Sciatic nerve (tissue), 2 donors: ENCODE results near the gene ZNF460. TPM values are rescaled to one million over a fixed set of nuclear protein-coding genes. Genes with fewer than 3 reads are reported as not detected.
A peak's percentile ranks its signal among the peaks of the same experiment; 100 is the strongest.
"Not testable (repeated sequence)": the region's sequence is repeated elsewhere in the genome, so short reads cannot be mapped to it uniquely, and the experiment has no call there.

Source experiments
- ATAC-seq: fragments of 200-7000 bp; cut with Tn5 transposase; one replicate; pipeline ENCODE4 v1.9.1; 2020; ENCODE audit warnings: mild to moderate bottlenecking, moderate library complexity
- DNase-seq: peaks from one replicate; pipeline ENCODE4 v3.0.0-alpha.2; 2020; ENCODE audit warnings: low spot score
- intact Hi-C: fragments of 100-400 bp; cut with DNase I; formaldehyde crosslinking; loops from one replicate; pipeline ENCODE4 v1.14.2; 2022
- total RNA-seq: library from RNA; stranded (reverse); fragmentation: NEBNext Ultra II Directional; extraction: Animal tissue kit (Norgen Biotek cat#: 25700); gene quantifications from one replicate; pipeline ENCODE4 v1.2.1, GENCODE V29; 2021
- donor health status: DM: no; HTN: no; CAD: no.
- donor health status: DM: no; HTN: no; CAD: no.

ZNF460 gene
- total RNA-seq, 1 donor from 2014 or later, result 80.5 TPM

GRCh38 chr19:57278481-57278880, 1.8 kb upstream of the ZNF460 start:
- DNase-seq, ATAC-seq, intact Hi-C loops: not testable (repeated sequence)

- peak; percentile 98 for ATAC-seq
- intact Hi-C loops, result no loop called here
- peak; percentile 92 for DNase-seq
Measured at GRCh38 chr19:57279418-57280164, 694 bp upstream of the ZNF460 start.

- intact Hi-C loops, result no loop called here
- DNase-seq (no peak), ATAC-seq (no peak)
Measured at GRCh38 chr19:57280962-57281400, 696 bp downstream of the ZNF460 start.

GRCh38 chr19:57282011-57282643, 1.8 kb downstream of the ZNF460 start:
- intact Hi-C loops, result no loop called here
- ATAC-seq (no peak), DNase-seq (no peak)

- DNase-seq (no peak), ATAC-seq (no peak)
- intact Hi-C loops, result no loop called here
Measured at GRCh38 chr19:57288373-57288772, 8.1 kb downstream of the ZNF460 start.

- DNase-seq, result no peak
- intact Hi-C loops, result no loop called here
- ATAC-seq, result no peak
Measured at GRCh38 chr19:57290970-57291369, 10.7 kb downstream of the ZNF460 start.

- intact Hi-C loops, result no loop called here
- DNase-seq, result no peak
- no peak for ATAC-seq
Measured at GRCh38 chr19:57292547-57292946, 12.3 kb downstream of the ZNF460 start.

GRCh38 chr19:57293719-57294118, 13.4 kb downstream of the ZNF460 start:
- intact Hi-C loops, result no loop called here
- DNase-seq (no peak), ATAC-seq (no peak)

- DNase-seq (no peak), ATAC-seq (peak; percentile 32)
- intact Hi-C loops, result no loop called here
Measured at GRCh38 chr19:57302020-57302465, 21.8 kb downstream of the ZNF460 start.

- intact Hi-C loops, result no loop called here
- no peak for ATAC-seq
Measured at GRCh38 chr19:57302727-57303401, 22.6 kb downstream of the ZNF460 start.

GRCh38 chr19:57305056-57305455, 24.8 kb downstream of the ZNF460 start:
- intact Hi-C loops, result no loop called here
- ATAC-seq (no peak), DNase-seq (no peak)

More at GRCh38 chr19:57302727-57303401, 22.6 kb downstream of the ZNF460 start:
- no peak for DNase-seq

- ATAC-seq (no peak), DNase-seq (no peak)
- intact Hi-C loops, result no loop called here
Measured at GRCh38 chr19:57308514-57308913, 28.2 kb downstream of the ZNF460 start.

GRCh38 chr19:57310792-57311191, 30.5 kb downstream of the ZNF460 start:
- DNase-seq, result no peak
- ATAC-seq, result no peak
- intact Hi-C loops, result no loop called here

- ATAC-seq, result no peak
- intact Hi-C loops, result no loop called here
- no peak for DNase-seq
Measured at GRCh38 chr19:57314146-57314545, 33.9 kb downstream of the ZNF460 start.

- no peak for ATAC-seq
- intact Hi-C loops, result no loop called here
Measured at GRCh38 chr19:57317503-57317902, 37.2 kb downstream of the ZNF460 start.

GRCh38 chr19:57319869-57320179, 39.5 kb downstream of the ZNF460 start:
- ATAC-seq, result peak; percentile 23
- intact Hi-C loops, result no loop called here
- DNase-seq, result no peak

More at GRCh38 chr19:57317503-57317902, 37.2 kb downstream of the ZNF460 start:
- DNase-seq, result no peak

GRCh38 chr19:57320180-57321084, 40.1 kb downstream of the ZNF460 start, which contains the start of gene ZNF543:
TSS of gene ZNF543 (plus strand) at chr19:57320472. CDS start at chr19:57320854, 382 bp downstream.
- DNase-seq (peak; percentile 97), ATAC-seq (peak; percentile 100)
- intact Hi-C loops, result no loop called here

GRCh38 chr19:57321116-57321515, 40.8 kb downstream of the ZNF460 start:
- DNase-seq (no peak), ATAC-seq (no peak)
- intact Hi-C loops, result no loop called here

- intact Hi-C loops, result no loop called here
- no peak for ATAC-seq
- DNase-seq, result no peak
Measured at GRCh38 chr19:57321751-57322150, 41.5 kb downstream of the ZNF460 start.
